H1 (cell line): ENCODE measurements around the gene WDR7. TPM values are rescaled to one million over a fixed set of nuclear protein-coding genes. Genes with fewer than 3 reads are reported as not detected.

Source experiments
- ATF2 ChIP-seq: IDR thresholded peaks from 2 replicates; pipeline ENCODE4 v1.6.1; 2012; ENCODE audit warnings: low read length, inconsistent platforms
- CHD7 ChIP-seq: fragments of 300-600 bp; sonication (generic); IDR thresholded peaks from 2 replicates; pipeline ENCODE4 v1.7.1; 2012; ENCODE audit warnings: low read length, moderate library complexity, mild to moderate bottlenecking, inconsistent platforms; ENCODE audit not compliant: insufficient replicate concordance
- GABPA ChIP-seq: IDR thresholded peaks from 2 replicates; pipeline ENCODE4 v1.6.1; 2011; ENCODE audit warnings: mild to moderate bottlenecking, low read length, moderate library complexity, borderline replicate concordance; ENCODE audit not compliant: insufficient read depth
- KDM5A ChIP-seq: fragments of 200-600 bp; IDR thresholded peaks from 2 replicates; pipeline ENCODE4 v1.7.1; 2012; ENCODE audit warnings: mild to moderate bottlenecking, low read length, inconsistent platforms, mixed read lengths
- NRF1 ChIP-seq: IDR thresholded peaks from 2 replicates; pipeline ENCODE4 v1.6.1; 2011; ENCODE audit warnings: mild to moderate bottlenecking, low read depth, low read length, improper control_type of control experiment
- polyA plus RNA-seq, 7 experiments: library from polyadenylated mRNA; depleted of rRNA in 3 of 7; stranded (reverse) in 5 of 7; unstranded in 2 of 7; fragments of >200 nt in 5 of 7; fragments of 200-250 nt in 2 of 7; gene quantifications; 1 replicate in 5 of 7; 2 replicates in 1 of 7; 4 replicates in 1 of 7; pipeline versions ENCODE4 v1.2.1 to v1.2.3, GENCODE V29; 2011 to 2013; ENCODE audit warnings: missing spikeins in 2 of 7, mixed read lengths in 2 of 7
- total RNA-seq: library from RNA; stranded (reverse); fragmentation: NEBNext Ultra II Directional; extraction: Animal tissue kit (Norgen Biotek cat#: 25700); gene quantifications from 2 replicates; pipeline ENCODE4 v1.2.1, GENCODE V29; 2021

Gene WDR7
- total and polyA plus RNA-seq, 2 of the 8 experiments (the other 6 are each of a cell fraction or from before 2014, with no cell fraction given), result 5.5 to 15.2 TPM

- TF ChIP-seq CHD7 (no peak), NRF1 (no peak), KDM5A (no peak), ATF2 (no peak), GABPA (no peak)
- TF ChIP-seq, all 59 proteins: peak for 0
These were observed 96.7 kb downstream of the WDR7 start (continued) for GRCh38 chr18:56747857-56748256.
